Left forelimb (tissue), 1 donor: ENCODE measurements around the gene IFI44L.

ENCODE experiments used
- DNase-seq: peaks from one replicate; pipeline ENCODE4 v3.0.0-alpha.2; 2018; ENCODE audit warnings: low spot score

IFI44L gene

DNA sequence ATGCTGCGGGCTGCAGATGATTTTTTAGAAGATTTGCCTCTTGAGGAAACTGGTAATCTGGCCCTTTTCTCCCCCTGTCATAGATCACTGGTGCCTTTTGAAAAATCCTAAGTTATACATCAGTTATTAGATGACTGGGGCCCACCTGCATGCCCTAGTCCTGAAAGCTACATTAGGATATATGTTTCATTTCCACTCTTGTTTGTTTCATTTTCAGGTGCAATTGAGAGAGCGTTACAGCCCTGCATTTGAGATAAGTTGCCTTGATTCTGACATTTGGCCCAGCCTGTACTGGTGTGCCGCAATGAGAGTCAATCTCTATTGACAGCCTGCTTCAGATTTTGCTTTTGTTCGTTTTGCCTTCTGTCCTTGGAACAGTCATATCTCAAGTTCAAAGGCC lies 21.3 kb downstream of the IFI44L start:
- DNase-seq, result no peak

DNA sequence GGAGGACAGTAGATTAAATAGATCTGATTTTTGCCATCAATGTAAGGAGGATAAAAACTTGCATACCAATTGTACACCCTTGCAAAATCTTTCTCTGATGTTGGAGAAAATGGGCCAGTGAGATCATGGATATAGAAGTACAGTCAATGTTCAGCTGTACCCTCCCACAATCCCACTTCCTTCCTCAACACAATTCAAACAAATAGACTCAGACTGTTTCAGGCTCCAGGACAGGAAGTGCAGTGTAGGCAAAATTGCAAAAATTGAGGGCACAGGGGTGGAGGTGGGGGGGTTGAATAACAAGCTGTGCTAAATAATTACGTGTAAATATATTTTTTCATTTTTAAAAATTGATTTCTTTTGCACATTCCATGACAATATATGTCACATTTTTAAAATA lies 25.5 kb downstream of the IFI44L start:
- no peak for DNase-seq

DNA sequence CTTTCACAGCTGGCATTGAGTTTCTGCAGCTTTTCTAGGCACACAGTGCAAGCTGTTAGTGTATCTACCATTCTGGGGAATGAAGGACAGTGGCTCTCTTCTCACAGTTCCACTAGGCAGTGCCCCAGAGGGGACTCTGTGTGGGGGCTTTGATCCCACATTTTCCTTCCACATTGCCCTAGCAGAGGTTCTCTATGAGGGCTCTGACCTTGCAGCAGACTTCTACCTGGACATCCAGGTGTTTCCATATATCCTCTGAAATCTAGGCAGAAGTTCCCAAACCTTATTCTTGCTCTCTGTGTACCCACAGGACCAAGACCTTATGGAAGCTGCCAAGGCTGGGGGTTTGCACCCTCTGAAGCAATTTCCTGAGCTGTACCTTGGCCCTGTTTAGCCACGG lies 27.0 kb downstream of the IFI44L start:
- DNase-seq, result no peak

DNA sequence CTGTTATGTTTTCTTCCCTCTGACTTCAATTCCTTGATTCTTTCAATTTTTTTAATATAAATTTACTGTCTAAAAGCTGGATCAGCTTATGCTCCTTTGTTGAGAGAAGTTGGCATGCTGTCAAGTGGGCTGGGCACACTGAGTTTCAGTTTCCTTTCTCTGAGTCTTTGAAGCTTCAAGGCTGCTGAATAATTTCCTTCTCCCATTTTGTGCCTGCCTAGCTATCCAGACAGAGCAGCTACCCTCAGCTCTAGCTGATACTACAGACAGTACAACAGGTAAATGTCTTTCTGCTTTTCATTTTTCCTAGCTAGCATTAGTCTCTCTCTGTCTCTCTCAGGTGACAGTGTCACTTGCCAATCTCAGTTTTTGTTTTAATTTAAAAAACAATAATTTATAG lies 29.4 kb downstream of the IFI44L start, which contains the start of gene IFI44:
Gene IFI44, plus strand, starts transcription at position 204 of the 400 bp plus-strand sequence. CDS start 365 bp downstream, outside the sequence.
- no peak for DNase-seq

DNA sequence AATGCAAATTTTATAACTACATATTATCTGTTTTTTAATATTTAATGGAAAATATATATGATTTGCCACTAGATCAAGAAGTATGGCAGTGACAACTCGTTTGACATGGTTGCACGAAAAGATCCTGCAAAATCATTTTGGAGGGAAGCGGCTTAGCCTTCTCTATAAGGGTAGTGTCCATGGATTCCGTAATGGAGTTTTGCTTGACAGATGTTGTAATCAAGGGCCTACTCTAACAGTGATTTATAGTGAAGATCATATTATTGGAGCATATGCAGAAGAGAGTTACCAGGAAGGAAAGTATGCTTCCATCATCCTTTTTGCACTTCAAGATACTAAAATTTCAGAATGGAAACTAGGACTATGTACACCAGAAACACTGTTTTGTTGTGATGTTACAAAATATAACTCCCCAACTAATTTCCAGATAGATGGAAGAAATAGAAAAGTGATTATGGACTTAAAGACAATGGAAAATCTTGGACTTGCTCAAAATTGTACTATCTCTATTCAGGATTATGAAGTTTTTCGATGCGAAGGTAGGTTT lies 29.9 kb downstream of the IFI44L start:
- no peak for DNase-seq

DNA sequence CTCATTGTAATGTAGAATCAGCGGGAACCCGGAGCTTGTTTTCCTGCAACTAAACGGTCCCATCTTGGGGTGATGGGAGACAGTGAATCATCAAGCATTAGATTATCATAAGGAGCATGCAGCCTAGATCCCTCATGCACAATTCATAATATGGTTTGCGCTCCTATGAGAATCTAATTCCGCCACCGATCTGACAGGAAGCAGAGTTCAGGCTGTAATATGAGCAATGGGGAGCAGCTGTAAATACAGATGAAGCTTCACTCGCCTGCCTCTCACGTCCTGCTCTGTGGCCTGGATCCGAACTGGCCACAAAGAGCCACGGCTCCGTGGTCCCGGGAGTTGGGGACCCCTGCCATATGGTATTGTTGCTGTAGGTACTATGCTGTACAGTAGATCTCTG lies 31.0 kb downstream of the IFI44L start:
- no peak for DNase-seq

DNA sequence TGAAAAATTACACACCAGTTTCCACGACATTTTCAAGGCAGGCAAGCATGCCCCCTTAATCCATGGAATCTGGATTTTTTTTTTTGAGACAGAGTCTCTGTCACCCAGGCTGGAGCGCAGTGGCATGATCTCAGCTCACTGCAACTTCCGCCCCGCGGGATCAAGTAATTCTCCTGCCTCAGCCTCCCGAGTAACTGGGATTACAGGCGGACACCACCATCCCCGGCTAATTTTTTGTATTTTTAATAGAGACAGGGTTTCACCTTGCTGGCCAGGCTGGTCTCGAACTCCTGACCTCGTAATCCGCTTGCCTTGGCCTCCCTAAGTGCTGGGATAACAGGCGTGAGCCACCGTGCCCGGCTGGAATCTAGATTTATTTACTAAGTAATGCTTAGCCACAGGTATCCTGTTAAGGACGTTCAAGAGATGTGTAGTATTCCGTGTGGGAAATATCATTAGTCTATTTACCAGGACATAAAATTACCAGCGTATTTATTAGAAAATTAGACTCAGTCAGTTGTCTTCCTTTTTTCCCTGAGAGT lies 31.8 kb downstream of the IFI44L start:
- DNase-seq, result no peak

DNA sequence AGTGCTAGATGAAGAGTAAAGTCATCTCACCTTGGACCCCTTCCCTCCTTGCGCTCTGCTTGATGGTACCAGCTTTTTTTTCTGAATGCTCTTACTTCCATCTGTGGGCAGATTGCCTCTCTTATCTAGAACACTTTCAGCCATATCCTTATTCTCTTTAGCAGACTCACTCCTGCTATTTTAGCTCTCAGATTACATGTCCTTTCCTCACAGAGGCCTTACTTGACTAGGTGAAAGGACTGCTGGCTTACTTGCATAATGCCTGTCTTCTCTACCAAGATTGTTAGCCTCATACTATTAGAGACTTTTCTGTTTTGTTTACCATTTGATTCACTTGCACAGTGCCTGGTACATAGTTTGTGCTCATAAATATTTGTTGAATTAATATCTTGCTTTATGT lies 38.7 kb downstream of the IFI44L start:
- no peak for DNase-seq

DNA sequence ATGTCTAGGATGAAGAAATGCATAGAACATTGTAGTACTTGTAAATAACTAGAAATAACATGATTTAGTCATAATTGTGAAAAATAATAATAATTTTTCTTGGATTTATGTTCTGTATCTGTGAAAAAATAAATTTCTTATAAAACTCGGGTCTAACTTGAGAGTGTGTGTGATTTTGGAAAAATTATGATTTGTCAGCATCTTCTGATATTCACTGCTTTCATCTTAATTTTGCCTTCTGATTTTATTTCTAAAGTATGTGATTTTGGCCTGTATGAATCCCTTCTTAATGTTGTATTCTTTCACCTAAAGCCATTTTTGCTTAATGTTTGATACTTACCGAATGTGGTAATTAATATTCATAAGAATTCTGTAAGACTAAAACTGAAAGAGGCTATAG lies 43.7 kb downstream of the IFI44L start:
- no peak for DNase-seq

DNA sequence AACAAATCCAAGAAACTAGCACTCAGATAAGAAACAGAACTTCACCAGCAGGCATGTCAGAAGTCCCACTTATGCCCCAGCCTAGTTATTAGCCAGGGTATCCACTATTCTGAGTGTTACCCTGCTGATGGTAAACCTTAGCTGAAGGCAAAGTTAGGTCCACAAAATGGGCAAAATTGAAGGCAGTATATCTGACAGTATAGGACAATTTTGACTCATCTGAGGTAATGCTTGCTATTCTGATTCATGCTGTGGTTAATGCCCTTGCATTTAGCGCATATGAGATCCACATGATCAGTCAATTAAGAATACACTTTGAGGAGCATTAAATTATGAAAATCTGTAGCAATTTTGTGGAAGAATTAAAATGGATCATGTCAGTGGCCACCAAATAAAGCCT lies 44.5 kb downstream of the IFI44L start:
- DNase-seq, result no peak

DNA sequence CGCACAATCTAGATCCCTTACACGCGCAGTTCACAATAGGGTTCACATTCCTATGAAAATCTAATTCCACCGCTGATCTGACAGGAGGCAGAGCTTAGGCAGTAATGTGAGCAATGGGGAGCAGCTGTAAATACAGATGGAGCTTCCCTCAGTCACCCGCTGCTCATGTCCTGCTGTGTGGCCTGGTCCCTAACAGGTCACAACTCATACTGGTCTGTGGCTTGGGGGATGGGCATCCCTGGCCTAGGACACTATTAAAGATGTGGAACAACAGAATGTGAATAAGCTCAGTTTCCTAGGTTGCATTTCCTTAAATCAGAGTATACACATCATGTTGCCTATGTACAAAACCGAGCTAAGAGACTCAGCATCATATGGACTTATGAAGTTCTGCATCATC lies 45.6 kb downstream of the IFI44L start:
- DNase-seq, result no peak

DNA sequence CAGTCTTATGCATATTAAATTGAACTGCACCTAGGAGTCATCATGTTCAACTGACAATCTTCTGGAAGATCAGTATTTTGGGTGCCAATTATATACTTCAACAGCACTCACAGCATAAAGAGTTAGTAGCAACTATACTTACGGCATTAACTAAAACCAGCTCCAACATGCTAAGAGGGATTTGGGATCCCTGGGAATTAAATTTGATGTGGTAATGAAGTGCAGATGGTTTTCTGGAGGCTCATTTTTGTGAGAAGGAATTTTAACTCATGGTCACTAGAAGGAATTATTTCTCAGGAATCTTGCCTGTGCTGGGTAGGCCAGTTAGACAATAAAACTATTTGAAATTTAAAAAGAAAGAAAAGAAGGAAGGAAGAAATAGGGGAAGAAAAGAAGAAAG lies 47.7 kb downstream of the IFI44L start:
- no peak for DNase-seq

DNA sequence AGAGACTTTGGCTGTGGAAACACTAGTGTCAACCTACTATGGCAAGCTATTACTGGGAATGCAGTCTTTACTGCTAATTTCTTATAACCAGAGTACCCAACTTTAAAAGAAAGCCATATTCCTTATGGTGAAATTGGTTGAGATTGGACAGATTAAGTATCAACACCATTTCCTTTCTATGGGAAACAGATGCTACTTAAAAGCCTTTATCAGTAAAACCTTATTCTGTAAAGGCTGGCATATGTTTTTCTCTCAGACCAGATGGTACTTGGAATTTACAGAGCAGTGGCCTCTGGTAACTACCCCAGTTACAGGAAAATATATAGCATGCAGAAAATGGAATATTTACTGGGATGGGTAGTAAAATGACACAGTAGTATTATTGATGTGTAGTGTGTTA lies 48.2 kb downstream of the IFI44L start:
- no peak for DNase-seq

DNA sequence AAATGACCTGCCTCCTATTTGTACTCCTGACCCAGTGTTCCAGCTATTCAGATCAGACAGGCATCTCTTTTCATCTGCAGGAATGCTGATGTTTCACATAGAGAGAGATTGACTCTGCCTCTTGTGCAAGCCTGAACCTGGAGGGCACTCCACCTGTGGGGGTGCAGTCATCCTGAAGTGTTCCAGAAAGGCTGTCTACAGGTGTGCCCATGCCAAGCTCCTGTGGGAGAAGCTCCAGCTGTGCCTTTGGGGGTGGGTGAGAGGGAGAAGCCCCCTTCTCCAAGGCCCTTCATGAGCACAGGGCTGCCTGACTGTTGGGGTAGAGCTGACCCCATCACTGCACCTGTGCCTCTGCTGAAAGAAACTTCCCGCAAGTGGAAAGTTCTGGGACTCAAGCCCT lies 52.2 kb downstream of the IFI44L start:
- DNase-seq, result no peak

DNA sequence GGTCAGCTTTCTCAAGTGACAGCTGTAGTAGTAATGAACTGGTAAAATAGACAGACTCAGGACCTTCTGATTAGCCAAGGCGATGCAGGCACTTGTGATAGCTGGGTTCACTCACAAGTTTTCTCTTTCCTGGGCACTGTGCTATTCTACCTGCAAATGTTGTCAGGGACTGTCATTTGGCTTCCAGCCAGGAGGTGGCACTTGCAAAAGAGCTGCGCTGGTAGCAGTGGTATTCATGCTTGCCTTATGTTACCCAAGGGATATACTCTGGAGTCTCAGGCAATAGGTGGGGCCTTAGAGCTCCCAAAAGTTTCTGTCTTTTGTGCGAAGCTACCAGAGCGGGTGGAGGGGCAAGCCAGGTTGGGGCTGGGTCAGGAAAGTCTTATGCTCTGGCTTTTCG lies 52.9 kb downstream of the IFI44L start:
- DNase-seq, result no peak

DNA sequence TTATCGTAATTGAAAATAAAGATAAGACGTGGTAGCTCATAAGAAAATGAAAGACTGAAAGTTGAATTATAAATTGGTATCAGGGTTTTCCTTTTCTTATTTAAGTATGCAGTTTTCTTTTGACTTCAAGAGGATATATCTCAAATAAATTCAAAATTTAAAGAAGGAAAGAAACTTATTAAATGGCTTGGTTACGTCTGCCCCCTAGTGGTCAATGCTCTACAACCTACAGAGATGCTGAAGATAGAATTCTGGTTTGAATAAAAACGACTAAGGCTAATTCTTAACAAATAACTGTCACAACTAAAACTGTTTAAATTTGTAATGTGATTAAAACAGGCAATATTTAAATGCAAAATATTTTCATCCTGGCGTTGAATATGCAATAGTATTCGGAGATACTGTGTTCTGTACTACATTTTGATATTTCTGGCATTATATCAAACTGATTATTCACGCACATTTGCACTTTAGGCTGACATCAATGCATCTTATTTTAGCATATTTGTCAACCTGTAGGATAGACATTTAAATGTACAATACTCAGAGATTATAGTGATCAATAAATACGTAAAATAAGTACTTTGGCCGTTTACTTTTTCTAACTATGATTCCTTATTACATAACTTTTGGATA lies 56.2 kb downstream of the IFI44L start:
- no peak for DNase-seq

DNA sequence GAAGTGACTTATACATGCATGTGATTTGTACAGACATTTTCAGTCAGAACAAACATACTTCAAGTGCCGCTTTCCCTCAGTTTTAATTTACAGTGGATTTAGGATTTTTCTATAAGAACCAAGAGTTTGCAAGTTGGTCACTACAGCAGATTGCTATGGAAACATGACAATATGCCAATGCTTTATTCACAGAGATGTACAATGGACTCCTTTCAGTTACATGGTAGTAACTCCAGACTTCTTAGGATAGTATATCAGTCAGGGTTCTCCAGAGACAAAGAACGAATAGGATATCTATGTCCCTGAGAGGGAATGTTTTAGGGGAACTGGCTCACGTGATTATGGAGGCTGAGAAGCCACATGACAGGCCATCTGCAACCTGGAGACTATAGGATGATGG lies 56.7 kb downstream of the IFI44L start:
- no peak for DNase-seq

DNA sequence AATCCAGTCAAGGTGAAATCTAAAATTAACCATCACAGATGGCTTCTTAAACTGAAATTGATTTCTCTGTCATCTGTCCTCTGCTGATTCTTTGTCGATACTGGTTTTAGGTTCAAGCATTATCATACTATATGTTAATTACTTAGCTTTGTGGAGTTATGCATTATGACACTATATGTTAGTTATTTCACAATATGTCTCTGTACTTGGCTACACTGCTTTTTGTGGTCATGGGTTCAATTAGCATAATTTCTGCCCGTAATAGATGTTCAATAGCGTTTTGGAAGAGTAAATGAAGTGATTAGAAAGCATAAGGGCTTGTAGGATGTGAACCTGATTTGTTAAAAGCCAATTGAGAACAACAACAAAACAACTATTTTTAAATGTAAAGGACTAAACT lies 57.5 kb downstream of the IFI44L start:
- DNase-seq, result no peak

DNA sequence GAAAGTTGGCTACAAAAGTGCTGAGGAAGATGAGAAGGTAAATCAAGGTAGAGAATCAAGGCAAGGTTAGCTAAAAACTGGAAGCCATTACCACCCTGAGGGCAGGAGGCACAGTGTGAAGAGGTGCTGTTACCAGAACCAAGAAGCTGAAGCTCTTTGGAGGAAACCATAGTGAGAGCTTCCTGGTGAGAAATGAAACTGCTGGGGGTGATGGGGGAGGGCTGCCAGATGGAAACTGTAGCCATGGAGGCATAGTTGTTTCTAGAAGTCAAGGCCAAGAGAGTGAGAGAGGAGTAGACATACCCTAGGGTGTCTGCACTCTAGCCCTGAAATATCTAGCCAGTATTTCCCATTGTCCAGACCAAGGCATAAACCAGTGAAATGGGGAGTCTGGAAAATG lies 58.1 kb downstream of the IFI44L start:
- DNase-seq, result no peak

DNA sequence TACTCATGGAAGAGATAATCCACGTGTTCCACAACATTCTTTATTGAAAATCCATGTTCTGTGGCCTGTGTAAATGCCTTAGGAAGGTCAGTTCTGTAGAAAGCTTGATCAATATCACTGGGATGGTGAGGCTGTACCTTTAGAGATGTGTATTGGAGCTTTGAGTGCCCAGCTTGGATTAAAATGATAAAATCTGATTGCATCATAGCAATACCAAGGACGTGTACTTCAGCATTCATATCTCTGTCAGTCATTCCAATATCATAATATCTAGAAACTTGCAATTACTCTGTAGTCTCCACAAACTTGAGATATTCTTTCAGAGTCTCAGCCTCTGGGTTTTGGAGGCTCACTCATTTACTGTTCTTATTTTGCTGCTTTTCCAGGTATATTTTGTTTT lies 61.0 kb downstream of the IFI44L start:
- no peak for DNase-seq

DNA sequence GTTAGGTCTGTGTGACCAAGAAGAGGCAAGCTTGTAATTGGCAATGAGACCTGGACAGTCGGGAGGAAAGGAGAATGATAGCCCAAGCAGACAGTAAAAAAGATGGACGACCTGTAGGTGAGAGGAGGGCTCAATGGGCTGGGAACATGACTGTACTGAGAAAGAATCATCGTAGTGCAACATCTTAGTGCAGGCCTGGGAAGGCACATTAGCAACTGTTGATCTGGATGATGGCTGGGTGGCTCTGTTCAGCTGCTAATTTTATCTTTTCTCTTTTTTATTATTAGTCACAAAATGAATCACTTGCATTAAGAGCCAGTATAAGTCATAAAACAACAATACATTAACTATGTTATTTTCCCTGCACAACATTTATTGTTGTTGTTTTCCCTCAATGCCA lies 62.2 kb downstream of the IFI44L start:
- no peak for DNase-seq

DNA sequence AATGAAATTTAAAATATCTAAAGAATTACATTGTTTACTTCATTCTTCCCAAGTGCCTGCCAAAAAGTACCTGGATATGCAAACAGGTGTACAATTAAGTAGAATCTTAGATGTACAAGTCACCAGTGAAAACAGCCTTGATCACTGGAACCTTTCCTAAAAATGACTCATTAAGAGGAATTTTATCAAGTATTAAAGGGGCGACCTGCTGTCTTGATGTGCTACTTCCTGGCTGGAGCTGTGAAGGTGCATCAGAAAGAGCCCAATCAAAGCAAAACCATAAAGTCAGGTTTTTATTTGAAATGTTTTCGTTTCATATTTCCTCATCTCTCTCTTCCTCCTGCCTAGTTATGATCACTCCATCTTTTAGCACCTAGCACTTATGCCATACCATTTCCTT lies 62.8 kb downstream of the IFI44L start:
- no peak for DNase-seq

DNA sequence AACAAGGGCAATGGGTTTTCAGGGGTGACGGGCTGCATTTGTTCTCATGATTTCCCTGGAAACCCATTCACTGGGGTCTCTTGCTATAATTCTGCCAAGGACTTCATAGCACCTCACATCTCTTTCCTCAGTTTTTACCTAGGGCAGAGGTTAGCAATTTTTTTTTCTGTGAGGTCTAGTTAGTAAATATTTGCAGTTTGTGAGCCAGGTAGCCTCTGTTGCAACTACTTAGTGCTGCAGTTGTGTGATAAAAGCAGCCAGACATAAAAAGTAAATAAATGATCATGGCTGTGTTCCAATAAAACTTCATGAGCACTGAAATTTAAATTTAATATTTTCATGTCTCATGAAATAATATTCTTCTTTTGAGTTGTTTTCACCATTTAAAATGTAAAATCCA lies 67.1 kb downstream of the IFI44L start:
- no peak for DNase-seq

DNA sequence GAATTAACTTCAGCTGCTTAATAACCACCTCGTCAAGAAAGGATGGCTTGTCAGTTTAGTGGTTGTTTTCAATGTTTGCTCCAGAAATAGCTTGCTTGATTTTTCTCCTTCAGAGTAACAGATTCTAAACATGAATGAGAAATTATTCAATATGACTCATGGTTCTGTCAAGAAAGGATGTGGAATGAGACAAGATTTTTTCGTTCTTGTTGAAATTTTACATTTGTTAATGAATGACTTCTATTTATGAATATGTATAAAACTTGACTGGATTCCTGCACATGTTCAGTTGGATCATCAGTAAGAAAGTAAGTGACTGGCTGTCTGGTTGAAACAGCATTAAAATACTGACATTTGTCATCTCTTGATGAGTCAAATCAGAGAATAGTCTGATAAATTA lies 67.7 kb downstream of the IFI44L start:
- no peak for DNase-seq
